Suprapubic skin (tissue), 4 donors: ENCODE results near the gene LINC01488. TPM values are rescaled to one million over a fixed set of nuclear protein-coding genes. Genes with fewer than 3 reads are reported as not detected.

Source experiments
- DNase-seq, 2 donors: peaks; one replicate each; pipeline ENCODE4 v3.0.0-alpha.2; 2019; ENCODE audit warnings: low spot score in 2 of 2
- H3K27ac ChIP-seq: fragments of 200-600 bp; sonication (generic); one replicate; pipeline ENCODE4 v1.5.1; 2019
- H3K27me3 ChIP-seq: fragments of 200-600 bp; sonication (generic); one replicate; pipeline ENCODE4 v1.5.1; 2019
- H3K36me3 ChIP-seq: fragments of 200-600 bp; sonication (generic); one replicate; pipeline ENCODE4 v1.5.1; 2019
- H3K4me1 ChIP-seq: fragments of 200-600 bp; sonication (generic); one replicate; pipeline ENCODE4 v1.5.1; 2019
- H3K4me3 ChIP-seq: fragments of 200-600 bp; sonication (generic); one replicate; pipeline ENCODE4 v1.5.1; 2019; ENCODE audit warnings: mild to moderate bottlenecking
- H3K9me3 ChIP-seq: fragments of 200-600 bp; sonication (generic); one replicate; pipeline ENCODE4 v1.5.1; 2019
- CTCF ChIP-seq, 2 donors: fragments of 200-600 bp in 1 of 2; fragments of 450-650 bp in 1 of 2; sonication (generic) in 1 of 2; IDR thresholded peaks; one replicate each; pipeline ENCODE4 v1.5.1; 2016 to 2019; ENCODE audit warnings: antibody characterized with exemption in 2 of 2, mild to moderate bottlenecking in 1 of 2, moderate library complexity in 1 of 2
- EP300 ChIP-seq: sonication (generic); formaldehyde crosslinking; IDR thresholded peaks from one replicate; pipeline ENCODE4 v1.6.1; 2017; ENCODE audit warnings: antibody characterized with exemption
- POLR2A ChIP-seq, 2 donors: fragments of 450-650 bp; IDR thresholded peaks; one replicate each; pipeline ENCODE4 v1.6.1; 2017; ENCODE audit warnings: antibody characterized with exemption in 2 of 2, mild to moderate bottlenecking in 2 of 2, moderate library complexity in 2 of 2
- POLR2AphosphoS5 ChIP-seq, 3 donors: sonication (generic); formaldehyde crosslinking; IDR thresholded peaks; one replicate each; pipeline ENCODE4 v1.6.1; 2017; ENCODE audit warnings: antibody characterized with exemption in 3 of 3
- WGBS: methylation state at CpG from one replicate; pipeline ENCODE4 v1.1.5; 2018; 5-methylcytosine and 5-hydroxymethylcytosine counted together
- total RNA-seq, 4 donors: library from RNA; depleted of rRNA; stranded (reverse); fragments of >200 nt; gene quantifications; one replicate each; pipeline ENCODE4 v1.1.0, GENCODE V29; 2016

LINC01488 gene
- not detected for total RNA-seq

DNA sequence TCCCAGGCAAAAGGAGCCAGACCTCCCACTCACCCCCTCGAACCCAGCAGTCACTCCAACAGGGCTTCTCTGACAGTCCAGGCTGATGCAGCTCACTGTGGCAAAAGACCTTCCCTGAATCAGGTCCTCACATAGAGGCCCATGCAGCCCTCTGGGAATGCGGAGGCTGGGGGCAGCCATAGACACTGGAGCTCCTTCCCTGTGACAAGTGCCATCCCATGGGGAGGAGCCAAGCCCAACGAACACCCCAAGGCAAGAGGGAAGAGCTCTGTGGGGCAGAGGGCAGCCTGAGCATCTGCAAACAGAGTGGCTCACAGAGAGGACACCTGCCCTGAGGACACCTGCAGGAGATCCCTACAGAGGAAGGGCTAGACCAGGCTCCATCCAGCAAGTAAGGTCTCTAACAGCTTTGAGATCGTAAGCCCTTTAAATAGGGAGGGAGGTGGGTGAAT, at the start of gene LINC01488:
Gene LINC01488, plus strand, starts transcription at position 271 of the 452 bp plus-strand sequence.
- Histone ChIP-seq H3K27me3 (no peaks in the 10 kb centered on the region), H3K4me3 (no peak within 1 kb of the TSS), H3K27ac (no peak within 1 kb of the TSS), H3K36me3 (no peaks in the 10 kb centered on the region), H3K4me1 (peaks cover 35% of the 10 kb centered on the region), H3K9me3 (no peaks in the 10 kb centered on the region)
- no peak for TF ChIP-seq CTCF (IDR thresholded peaks at IDR 0.05)
- TF ChIP-seq POLR2AphosphoS5 (IDR thresholded peaks at IDR 0.05) = no peak
- TF ChIP-seq EP300 = no peak
- no peak for TF ChIP-seq POLR2A (IDR thresholded peaks at IDR 0.05)
- no peak for DNase-seq
- WGBS = 93% methylated on average over 3 of the region's 4 CpGs

- 80% methylated on average over 13 of the region's 14 CpGs for WGBS
- Histone ChIP-seq H3K4me1 (peaks cover 4% of the 10 kb centered on the region), H3K27ac (no peak overlapping the region), H3K9me3 (no peaks in the 10 kb centered on the region), H3K36me3 (no peaks in the 10 kb centered on the region), H3K4me3 (no peak overlapping the region), H3K27me3 (no peaks in the 10 kb centered on the region)
- no peak for DNase-seq
- TF ChIP-seq CTCF (IDR thresholded peaks at IDR 0.05) (no peak), POLR2A (IDR thresholded peaks at IDR 0.05) (no peak), EP300 (no peak), POLR2AphosphoS5 (IDR thresholded peaks at IDR 0.05) (no peak)
Observed at GRCh38 chr11:69431893-69432738, 49.3 kb upstream of the LINC01488 start.

GRCh38 chr11:69433741-69434140, 47.7 kb upstream of the LINC01488 start:
- Histone ChIP-seq H3K4me1 (peaks cover 3% of the 10 kb centered on the region), H3K27me3 (no peaks in the 10 kb centered on the region), H3K27ac (no peak overlapping the region), H3K36me3 (no peaks in the 10 kb centered on the region), H3K4me3 (no peak overlapping the region), H3K9me3 (no peaks in the 10 kb centered on the region)
- 63% methylated on average over 7 of the region's 7 CpGs for WGBS
- no peak for TF ChIP-seq POLR2AphosphoS5 (IDR thresholded peaks at IDR 0.05)
- no peak for TF ChIP-seq EP300
- no peak for TF ChIP-seq CTCF (IDR thresholded peaks at IDR 0.05)
- no peak for DNase-seq

DNA sequence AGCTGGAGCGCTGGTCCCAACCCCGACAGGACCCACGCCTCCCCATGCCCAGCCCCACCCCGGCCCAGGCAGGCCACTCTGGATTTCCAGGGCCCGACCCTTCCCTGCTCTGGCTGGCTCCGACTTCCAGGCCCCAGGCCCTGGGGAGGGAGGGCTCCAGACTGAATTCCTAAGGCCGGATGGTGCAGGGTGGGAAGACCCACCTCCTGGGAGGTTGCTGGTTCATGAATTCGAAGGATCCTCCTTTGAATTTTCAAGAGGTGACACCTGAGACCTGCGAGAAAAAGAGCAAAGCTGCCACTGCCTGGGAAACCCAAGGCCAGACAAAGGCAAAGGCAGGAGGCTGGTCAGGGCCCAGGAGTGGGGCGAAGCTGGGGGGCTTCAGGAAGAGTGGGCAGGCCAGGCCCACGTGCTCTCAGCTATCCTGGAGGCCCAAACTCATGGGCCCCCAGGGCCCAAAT, 47.0 kb upstream of the LINC01488 start:
- Histone ChIP-seq H3K36me3 (no peaks in the 10 kb centered on the region), H3K27ac (no peak overlapping the region), H3K9me3 (no peaks in the 10 kb centered on the region), H3K27me3 (no peaks in the 10 kb centered on the region), H3K4me1 (no peaks in the 10 kb centered on the region), H3K4me3 (no peak overlapping the region)
- 52% methylated on average over 11 of the region's 11 CpGs for WGBS
- DNase-seq = no peak
- no peak for TF ChIP-seq POLR2AphosphoS5 (IDR thresholded peaks at IDR 0.05)

- 55% methylated on average over 12 of the region's 15 CpGs for WGBS
- Histone ChIP-seq H3K4me1 (no peaks in the 10 kb centered on the region), H3K4me3 (no peak overlapping the region), H3K36me3 (no peaks in the 10 kb centered on the region), H3K27ac (no peak overlapping the region), H3K27me3 (no peaks in the 10 kb centered on the region), H3K9me3 (no peaks in the 10 kb centered on the region)
- DNase-seq = no peak
- no peak for TF ChIP-seq CTCF (IDR thresholded peaks at IDR 0.05)
Observed at GRCh38 chr11:69435161-69435986, 46.1 kb upstream of the LINC01488 start.
